ENCODE results near the gene NUMA1. TPM values are rescaled to one million over a fixed set of nuclear protein-coding genes. Genes with fewer than 3 reads are reported as not detected.

The NUMA1 gene
- total and polyA plus RNA-seq, 2 of the 13 experiments (the other 11 are each of a cell fraction or from before 2014, with no cell fraction given): 57.3 to 60.2 TPM

DNA sequence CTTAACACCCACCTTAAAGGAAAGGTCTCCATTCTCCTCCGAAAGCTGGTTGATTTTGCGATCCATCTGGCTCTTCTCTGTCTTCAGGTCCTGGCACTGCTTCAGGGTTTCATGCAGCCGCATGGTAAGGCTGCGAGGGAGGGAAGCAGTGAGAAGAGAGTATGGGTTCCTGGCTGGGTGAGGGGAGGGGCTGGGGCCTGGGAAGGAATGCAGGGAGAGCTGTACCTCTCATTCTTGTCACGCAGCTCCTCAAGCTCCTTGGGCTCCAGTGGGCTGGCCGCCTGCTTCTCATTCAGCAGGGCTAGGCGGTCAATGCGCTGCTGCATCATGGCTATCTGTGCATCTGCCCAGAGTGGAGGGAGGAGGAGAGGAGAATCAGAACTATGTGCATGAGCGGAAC lies 62.2 kb downstream of the NUMA1 start (continued):
- TF ChIP-seq, protein P1, sequence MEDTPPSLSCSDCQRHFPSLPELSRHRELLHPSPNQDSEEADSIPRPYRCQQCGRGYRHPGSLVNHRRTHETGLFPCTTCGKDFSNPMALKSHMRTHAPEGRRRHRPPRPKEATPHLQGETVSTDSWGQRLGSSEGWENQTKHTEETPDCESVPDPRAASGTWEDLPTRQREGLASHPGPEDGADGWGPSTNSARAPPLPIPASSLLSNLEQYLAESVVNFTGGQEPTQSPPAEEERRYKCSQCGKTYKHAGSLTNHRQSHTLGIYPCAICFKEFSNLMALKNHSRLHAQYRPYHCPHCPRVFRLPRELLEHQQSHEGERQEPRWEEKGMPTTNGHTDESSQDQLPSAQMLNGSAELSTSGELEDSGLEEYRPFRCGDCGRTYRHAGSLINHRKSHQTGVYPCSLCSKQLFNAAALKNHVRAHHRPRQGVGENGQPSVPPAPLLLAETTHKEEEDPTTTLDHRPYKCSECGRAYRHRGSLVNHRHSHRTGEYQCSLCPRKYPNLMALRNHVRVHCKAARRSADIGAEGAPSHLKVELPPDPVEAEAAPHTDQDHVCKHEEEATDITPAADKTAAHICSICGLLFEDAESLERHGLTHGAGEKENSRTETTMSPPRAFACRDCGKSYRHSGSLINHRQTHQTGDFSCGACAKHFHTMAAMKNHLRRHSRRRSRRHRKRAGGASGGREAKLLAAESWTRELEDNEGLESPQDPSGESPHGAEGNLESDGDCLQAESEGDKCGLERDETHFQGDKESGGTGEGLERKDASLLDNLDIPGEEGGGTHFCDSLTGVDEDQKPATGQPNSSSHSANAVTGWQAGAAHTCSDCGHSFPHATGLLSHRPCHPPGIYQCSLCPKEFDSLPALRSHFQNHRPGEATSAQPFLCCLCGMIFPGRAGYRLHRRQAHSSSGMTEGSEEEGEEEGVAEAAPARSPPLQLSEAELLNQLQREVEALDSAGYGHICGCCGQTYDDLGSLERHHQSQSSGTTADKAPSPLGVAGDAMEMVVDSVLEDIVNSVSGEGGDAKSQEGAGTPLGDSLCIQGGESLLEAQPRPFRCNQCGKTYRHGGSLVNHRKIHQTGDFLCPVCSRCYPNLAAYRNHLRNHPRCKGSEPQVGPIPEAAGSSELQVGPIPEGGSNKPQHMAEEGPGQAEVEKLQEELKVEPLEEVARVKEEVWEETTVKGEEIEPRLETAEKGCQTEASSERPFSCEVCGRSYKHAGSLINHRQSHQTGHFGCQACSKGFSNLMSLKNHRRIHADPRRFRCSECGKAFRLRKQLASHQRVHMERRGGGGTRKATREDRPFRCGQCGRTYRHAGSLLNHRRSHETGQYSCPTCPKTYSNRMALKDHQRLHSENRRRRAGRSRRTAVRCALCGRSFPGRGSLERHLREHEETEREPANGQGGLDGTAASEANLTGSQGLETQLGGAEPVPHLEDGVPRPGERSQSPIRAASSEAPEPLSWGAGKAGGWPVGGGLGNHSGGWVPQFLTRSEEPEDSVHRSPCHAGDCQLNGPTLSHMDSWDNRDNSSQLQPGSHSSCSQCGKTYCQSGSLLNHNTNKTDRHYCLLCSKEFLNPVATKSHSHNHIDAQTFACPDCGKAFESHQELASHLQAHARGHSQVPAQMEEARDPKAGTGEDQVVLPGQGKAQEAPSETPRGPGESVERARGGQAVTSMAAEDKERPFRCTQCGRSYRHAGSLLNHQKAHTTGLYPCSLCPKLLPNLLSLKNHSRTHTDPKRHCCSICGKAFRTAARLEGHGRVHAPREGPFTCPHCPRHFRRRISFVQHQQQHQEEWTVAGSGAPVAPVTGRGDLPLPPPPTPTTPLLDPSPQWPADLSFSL (CRISPR knock-in tag; IDR thresholded peaks at IDR 0.05): no peak

DNA sequence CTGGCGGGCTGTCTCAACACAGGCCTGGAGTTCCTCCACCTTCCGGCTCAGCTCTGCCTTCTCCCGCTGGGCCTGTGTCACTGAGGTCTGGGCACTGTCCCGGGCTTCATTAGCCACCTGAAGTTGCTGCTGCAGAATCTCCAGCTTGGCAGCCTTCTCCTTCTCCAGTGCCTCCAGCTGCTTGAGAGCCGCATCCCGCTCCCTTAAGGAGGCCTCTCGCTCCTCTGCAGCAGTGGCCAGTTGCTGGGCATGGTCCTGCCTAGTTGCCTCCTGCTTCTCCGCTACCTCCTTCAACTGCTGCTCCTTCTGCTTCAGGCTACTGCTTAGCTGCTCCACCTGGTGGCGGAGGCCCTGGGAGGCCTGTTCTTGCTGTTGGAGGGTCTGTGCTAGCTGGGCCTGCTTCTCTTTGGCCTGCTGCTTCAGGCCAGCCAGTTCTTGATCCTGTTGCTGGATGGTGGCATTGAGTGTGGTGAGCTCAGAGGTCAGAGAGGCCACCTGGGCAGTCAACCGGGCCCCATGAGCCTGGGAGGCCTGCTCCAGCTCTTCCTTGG lies 64.8 kb downstream of the NUMA1 start:
- intact Hi-C loops (cut with micrococcal nuclease; ENCODE audit: unreplicated experiment): no loop called here
- in situ Hi-C loops (cut with HindIII; ENCODE audit: extremely low pct_ligation_motif_present, low pct_unique_long_range_greater_than_20kb): no loop called here
- POLR2A ChIA-PET: interaction anchor here (1.1 kb wide), 1 partner anchor 12 kb away, joined by 3 read pairs; no protein-coding TSS in a partner anchor
- Histone ChIP-seq H2AFZ (ENCODE audit: low read length) (no peak overlapping the region), H3K4me2 (ENCODE audit: low read depth, low read length) (no peak overlapping the region), H3K4me3 (replicated peaks in 1 of 3; ENCODE audit: insufficient read depth in 1 of 3, low read depth in 2 of 3, low read length in 3 of 3) (no peak overlapping the region), H4K20me1 (ENCODE audit: insufficient read depth, low read length) (no peaks in the 10 kb centered on the region), H3K4me1 (ENCODE audit: insufficient read depth, low read length) (no peaks in the 10 kb centered on the region), H3K27me3 (ENCODE audit: control insufficient read depth in 1 of 2, insufficient read depth in 2 of 2, low read length in 2 of 2) (no peaks in the 10 kb centered on the region), H3K27ac (ENCODE audit: extremely low read length, insufficient read depth, low read length) (no peak overlapping the region), H3K79me2 (ENCODE audit: insufficient read depth, low read length) (no peaks in the 10 kb centered on the region), H3K9ac (ENCODE audit: insufficient read depth, low read depth, low read length) (no peak overlapping the region), H3K9me3 (ENCODE audit: low read length) (no peaks in the 10 kb centered on the region), H3K36me3 (replicated peaks in 1 of 2; ENCODE audit: control insufficient read depth in 1 of 2, insufficient read depth in 2 of 2, low read length in 2 of 2) (peaks cover 72 to 99% of the 10 kb centered on the region in 2 experiments)
- no TSS peak for BruUV-seq (replicated peaks)
- WGBS (ENCODE audit: low lambda C conversion rate): 98% methylated on average over 9 of the region's 10 CpGs
- ATAC-seq: peak; percentile 63
- DNase-seq (ENCODE audit: low spot score): peak; percentile 13
- CTCF ChIA-PET (ENCODE audit: low intra/inter-chr PET ratio, low total read pairs): no interaction called here
- FAIRE-seq: no peak
- TF ChIP-seq SRSF4 (IDR thresholded peaks at IDR 0.05; ENCODE audit: low read depth, low read length, poor library complexity, severe bottlenecking) (no peak), STAG1 (CRISPR knock-in tag; IDR thresholded peaks at IDR 0.05) (peak; percentile 42), HNF4G (IDR thresholded peaks at IDR 0.05; ENCODE audit: borderline replicate concordance, low read depth, low read length) (no peak), HNF4G (CRISPR knock-in tag; IDR thresholded peaks at IDR 0.05; ENCODE audit: borderline replicate concordance, low read depth) (no peak), SMC3 (IDR thresholded peaks at IDR 0.05; ENCODE audit: low read length) (peak; percentile 37), PHF20 (CRISPR knock-in tag; IDR thresholded peaks at IDR 0.05) (no peak), PAXIP1 (CRISPR knock-in tag; conservative IDR thresholded peaks at IDR 0.05) (no peak), ZNF292 (CRISPR knock-in tag; IDR thresholded peaks at IDR 0.05; ENCODE audit: borderline replicate concordance, low read depth) (no peak), ZNF724P (CRISPR knock-in tag; IDR thresholded peaks at IDR 0.05; ENCODE audit: borderline replicate concordance) (no peak), ZNF547 (CRISPR knock-in tag; IDR thresholded peaks at IDR 0.05) (no peak)
